Right lobe of liver (tissue), 6 donors: ENCODE data around the gene GZMH. TPM values are rescaled to one million over a fixed set of nuclear protein-coding genes. Genes with fewer than 3 reads are reported as not detected.
"Not testable (repeated sequence)": the region's sequence is repeated elsewhere in the genome, so short reads cannot be mapped to it uniquely, and the experiment has no call there.

Source experiments
- ATAC-seq, 4 donors: fragments of 200-7000 bp; cut with Tn5 transposase; one replicate each; pipeline ENCODE4 v1.9.1; 2020; ENCODE audit warnings: mild to moderate bottlenecking in 4 of 4, moderate library complexity in 4 of 4
- DNase-seq, 3 donors: peaks; one replicate each; pipeline ENCODE4 v3.0.0-alpha.2; 2020
- H3K27ac ChIP-seq, 3 donors: fragments of 200-600 bp; one replicate each; pipeline ENCODE4 v1.8.0; 2022
- H3K27me3 ChIP-seq, 2 donors: fragments of 200-600 bp; one replicate each; pipeline ENCODE4 v1.8.0; 2022
- H3K36me3 ChIP-seq, 4 donors: fragments of 200-600 bp; sonication (generic) in 1 of 4; one replicate each; pipeline versions ENCODE4 v1.5.1 to v1.8.0; 2017 to 2022; ENCODE audit warnings: control low read depth in 1 of 4
- H3K4me1 ChIP-seq, 4 donors: fragments of 200-600 bp; sonication (generic) in 1 of 4; one replicate each; pipeline versions ENCODE4 v1.5.1 to v1.8.0; 2017 to 2022; ENCODE audit warnings: control low read depth in 1 of 4
- H3K4me3 ChIP-seq, 3 donors: fragments of 200-600 bp; one replicate each; pipeline ENCODE4 v1.8.0; 2022
- H3K9me3 ChIP-seq, 4 donors: fragments of 200-600 bp; sonication (generic) in 1 of 4; one replicate each; pipeline versions ENCODE4 v1.5.1 to v1.8.0; 2017 to 2022; ENCODE audit warnings: control low read depth in 1 of 4
- CTCF ChIP-seq, 4 donors: fragments of 200-600 bp in 3 of 4; fragments of 450-650 bp in 1 of 4; IDR thresholded peaks; one replicate each; pipeline versions ENCODE4 v1.5.1 to v1.8.0; 2016 to 2022; ENCODE audit warnings: antibody characterized with exemption in 4 of 4, mild to moderate bottlenecking in 2 of 4
- POLR2A ChIP-seq: fragments of 450-650 bp; IDR thresholded peaks from one replicate; pipeline ENCODE4 v1.6.1; 2017; ENCODE audit warnings: antibody characterized with exemption, mild to moderate bottlenecking
- WGBS: methylation state at CpG from one replicate; pipeline ENCODE4 v1.1.6; 2018; ENCODE audit warnings: low coverage, low lambda C conversion rate; ENCODE audit not compliant: insufficient coverage; ENCODE audit errors: missing lambda C conversion rate; 5-methylcytosine and 5-hydroxymethylcytosine counted together
- intact Hi-C, 2 donors: fragments of 100-400 bp; cut with DNase I; formaldehyde crosslinking; loops; one replicate each; pipeline versions ENCODE4 v1.11.2 to v1.14.1; 2022
- long read RNA-seq: library from polyadenylated mRNA; unstranded; transcript quantifications from one replicate; pipeline ENCODE4 v2.0.0, GENCODE V29; 2019
- total RNA-seq, 6 experiments: library from RNA; depleted of rRNA in 2 of 6; stranded (reverse); fragments of >200 nt in 2 of 6; fragmentation: NEBNext Ultra II Directional in 3 of 6; extraction: Animal tissue kit (Norgen Biotek cat#: 25700) in 3 of 6; gene quantifications; one replicate each; pipeline versions ENCODE4 v1.1.0 to v1.2.4, GENCODE V29; 2016 to 2023
- donor health status: DM: no; HTN: yes; CAD: no.
- donor health status: DM: no; HTN: no; CAD: no.
- donor health status: DM: no; HTN: no; CAD: no.
- donor health status: DM: no; HTN: yes; CAD: no.
- donor health status: DM: no; HTN: yes; CAD: no.

Gene GZMH, protein sequence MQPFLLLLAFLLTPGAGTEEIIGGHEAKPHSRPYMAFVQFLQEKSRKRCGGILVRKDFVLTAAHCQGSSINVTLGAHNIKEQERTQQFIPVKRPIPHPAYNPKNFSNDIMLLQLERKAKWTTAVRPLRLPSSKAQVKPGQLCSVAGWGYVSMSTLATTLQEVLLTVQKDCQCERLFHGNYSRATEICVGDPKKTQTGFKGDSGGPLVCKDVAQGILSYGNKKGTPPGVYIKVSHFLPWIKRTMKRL
- total RNA-seq, result under 1 TPM in 5 of 6 experiments, not detected in 1; 0.44 to 0.93 (median 0.48) TPM
- long read RNA-seq, result 0 reads

DNA sequence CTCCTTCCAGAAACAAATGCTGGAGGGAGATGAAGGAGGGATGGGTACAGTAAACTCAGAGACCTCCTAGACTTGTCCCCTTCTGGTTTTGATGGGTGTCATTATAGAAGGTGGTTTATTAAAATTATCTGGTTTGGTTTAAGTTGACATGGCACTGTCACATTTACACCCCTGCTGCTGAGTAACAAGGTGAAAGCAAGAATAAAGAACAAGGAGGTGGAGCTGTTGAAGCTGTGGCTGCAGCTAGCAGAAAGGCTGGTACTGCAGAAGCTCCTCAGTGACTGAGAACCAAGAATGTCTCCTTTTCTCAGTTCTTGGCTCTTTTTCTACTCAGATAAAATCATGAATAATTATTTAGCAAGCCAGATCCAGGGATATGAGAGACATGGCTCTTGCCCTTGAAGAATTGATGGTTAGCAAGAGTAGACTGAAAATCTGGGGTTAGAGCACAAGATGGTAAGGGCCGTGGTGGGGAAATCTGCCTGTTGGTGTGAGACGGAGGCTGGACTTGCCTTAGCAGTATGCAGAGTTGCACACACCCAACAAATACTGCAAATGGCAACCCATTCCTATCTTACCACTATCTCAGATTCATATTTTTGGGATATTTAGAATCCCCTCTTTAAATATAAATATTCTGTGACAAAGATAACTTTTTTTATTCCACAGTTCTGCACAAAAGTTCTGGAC lies at the start of gene GZMH:
Gene GZMH (minus strand): TSS at position 31 of the 690 bp plus-strand sequence. CDS start 72 bp downstream, outside the sequence.
- ATAC-seq (peak in 3 of 4 donors; percentile 25 to 39 (median 25)), DNase-seq (no peak)
- TF ChIP-seq POLR2A (no peak), CTCF (IDR thresholded peaks at IDR 0.05) (no peak)
- no peaks in the 10 kb centered on the region for H3K27me3 ChIP-seq
- H3K4me3 ChIP-seq, result no peak within 1 kb of the TSS
- H3K4me1 ChIP-seq, result no peaks in the 10 kb centered on the region
- no peaks in the 10 kb centered on the region for H3K36me3 ChIP-seq
- intact Hi-C loops, result no loop called here
- H3K9me3 ChIP-seq, result no peaks in the 10 kb centered on the region
- no peak within 1 kb of the TSS for H3K27ac ChIP-seq
- 69% methylated on average over 2 of the region's 2 CpGs for WGBS

GRCh38 chr14:24648361-24648760 lies 38.9 kb upstream of the GZMH start:
- H3K36me3 ChIP-seq, DNase-seq, H3K4me1 ChIP-seq, H3K4me3 ChIP-seq, H3K27ac ChIP-seq, intact Hi-C loops, H3K27me3 ChIP-seq, ATAC-seq, H3K9me3 ChIP-seq: not testable (repeated sequence)
- WGBS, result 25% methylated on average over 1 of the region's 1 CpG

DNA sequence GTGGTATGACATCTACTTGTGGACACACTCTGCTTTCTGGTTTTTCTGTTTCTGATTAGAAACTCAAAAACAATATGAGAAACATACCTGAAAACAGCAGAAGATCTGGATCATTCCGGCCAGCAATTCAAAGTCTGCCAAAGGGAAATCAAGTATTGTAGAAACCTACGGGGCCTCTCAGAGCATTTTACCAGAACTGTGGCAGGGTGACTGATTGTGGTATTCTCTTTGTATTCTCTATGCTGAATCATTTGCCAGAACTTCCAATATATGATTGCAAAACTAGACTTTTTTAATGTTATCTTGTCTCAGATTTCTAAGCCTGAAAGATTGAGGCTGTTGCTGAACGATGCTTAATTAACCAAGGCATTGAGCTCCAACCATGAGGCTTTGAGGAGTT lies 30.4 kb upstream of the GZMH start:
- DNase-seq, result no peak
- ATAC-seq, result no peak
- TF ChIP-seq POLR2A (no peak), CTCF (IDR thresholded peaks at IDR 0.05) (no peak)
- Histone ChIP-seq H3K4me3 (no peak overlapping the region), H3K4me1 (no peaks in the 10 kb centered on the region), H3K36me3 (no peaks in the 10 kb centered on the region), H3K9me3 (no peaks in the 10 kb centered on the region), H3K27ac (no peak overlapping the region), H3K27me3 (no peaks in the 10 kb centered on the region)
- 51% methylated on average over 3 of the region's 3 CpGs for WGBS
- intact Hi-C loops, result no loop called here

GRCh38 chr14:24639270-24639669 lies 29.8 kb upstream of the GZMH start:
- no peak overlapping the region for H3K27ac ChIP-seq
- ATAC-seq (no peak), DNase-seq (no peak)
- WGBS, result 79% methylated on average over 2 of the region's 3 CpGs
- no peaks in the 10 kb centered on the region for H3K36me3 ChIP-seq
- intact Hi-C loops, result no loop called here
- no peaks in the 10 kb centered on the region for H3K9me3 ChIP-seq
- TF ChIP-seq CTCF (IDR thresholded peaks at IDR 0.05) (no peak), POLR2A (no peak)
- H3K4me1 ChIP-seq, result no peaks in the 10 kb centered on the region
- H3K4me3 ChIP-seq, result no peak overlapping the region
- H3K27me3 ChIP-seq, result no peaks in the 10 kb centered on the region

DNA sequence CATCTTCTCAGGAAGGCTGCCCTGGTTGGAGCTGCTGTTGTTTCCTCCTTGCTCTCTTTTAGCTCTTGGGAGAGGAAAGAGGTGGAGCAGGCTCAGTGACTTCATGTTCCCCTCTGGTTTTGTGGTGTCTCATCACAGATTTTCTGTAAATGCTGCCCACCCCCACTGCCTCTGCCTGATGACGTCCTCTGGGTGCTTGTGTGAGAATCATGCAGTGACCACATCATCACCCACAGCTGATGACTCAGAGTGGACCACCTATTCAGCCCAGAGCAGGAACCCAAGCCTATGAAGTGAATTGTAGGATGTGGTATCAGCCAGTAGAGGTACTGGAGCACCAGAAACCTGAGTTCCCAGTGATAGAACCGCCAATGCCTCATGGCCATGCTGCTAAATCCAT lies 24.7 kb upstream of the GZMH start, which contains the start of gene GZMB:
Gene GZMB (minus strand): TSS at position 33 of the 400 bp plus-strand sequence. CDS start 30 bp downstream, at position 3.
- Histone ChIP-seq H3K4me1 (no peaks in the 10 kb centered on the region), H3K27me3 (no peaks in the 10 kb centered on the region), H3K9me3 (no peaks in the 10 kb centered on the region), H3K36me3 (no peaks in the 10 kb centered on the region), H3K27ac (no peak within 1 kb of the TSS), H3K4me3 (no peak within 1 kb of the TSS)
- DNase-seq (no peak), ATAC-seq (peak in 3 of 4 donors; percentile 14 to 48 (median 43))
- intact Hi-C loops, result no loop called here
- 29% methylated on average over 1 of the region's 2 CpGs for WGBS
- TF ChIP-seq POLR2A, result no peak
- TF ChIP-seq CTCF (IDR thresholded peaks at IDR 0.05), result no peak
